Skeletal muscle satellite cell (primary cell): Measurements from ENCODE around the gene TMPRSS13.

Source experiments
- H3K27me3 ChIP-seq: 2 replicates; pipeline ENCODE4 v1.7.0; 2013; ENCODE audit warnings: low read length; ENCODE audit not compliant: control insufficient read depth, insufficient read depth
- H3K36me3 ChIP-seq: 2 replicates; pipeline ENCODE4 v1.7.0; 2013; ENCODE audit warnings: mild to moderate bottlenecking, control low read depth, low read length; ENCODE audit not compliant: insufficient read depth
- H3K4me1 ChIP-seq: 2 replicates; pipeline ENCODE4 v1.7.0; 2013; ENCODE audit warnings: low read length; ENCODE audit not compliant: control insufficient read depth, insufficient read depth
- H3K4me2 ChIP-seq: 2 replicates; pipeline ENCODE4 v1.7.0; 2013; ENCODE audit warnings: mild to moderate bottlenecking, low read length
- H3K4me3 ChIP-seq: 2 replicates; pipeline ENCODE4 v1.7.0; 2013; ENCODE audit warnings: low read length
- H3K9ac ChIP-seq: 2 replicates; pipeline ENCODE4 v1.7.0; 2013; ENCODE audit warnings: mild to moderate bottlenecking, low read depth, low read length, moderate library complexity
- H3K9me3 ChIP-seq: replicated peaks from 2 replicates; pipeline ENCODE4 v1.7.0; 2013; ENCODE audit warnings: mild to moderate bottlenecking, control low read depth, low read length

Gene TMPRSS13

GRCh38 chr11:117916956-117917355 lies 12.2 kb downstream of the TMPRSS13 start:
- Histone ChIP-seq H3K9ac (no peak overlapping the region), H3K9me3 (no peaks in the 10 kb centered on the region), H3K4me2 (no peak overlapping the region), H3K4me1 (no peaks in the 10 kb centered on the region), H3K4me3 (no peak overlapping the region), H3K36me3 (no peaks in the 10 kb centered on the region), H3K27me3 (peaks cover 16% of the 10 kb centered on the region)

DNA sequence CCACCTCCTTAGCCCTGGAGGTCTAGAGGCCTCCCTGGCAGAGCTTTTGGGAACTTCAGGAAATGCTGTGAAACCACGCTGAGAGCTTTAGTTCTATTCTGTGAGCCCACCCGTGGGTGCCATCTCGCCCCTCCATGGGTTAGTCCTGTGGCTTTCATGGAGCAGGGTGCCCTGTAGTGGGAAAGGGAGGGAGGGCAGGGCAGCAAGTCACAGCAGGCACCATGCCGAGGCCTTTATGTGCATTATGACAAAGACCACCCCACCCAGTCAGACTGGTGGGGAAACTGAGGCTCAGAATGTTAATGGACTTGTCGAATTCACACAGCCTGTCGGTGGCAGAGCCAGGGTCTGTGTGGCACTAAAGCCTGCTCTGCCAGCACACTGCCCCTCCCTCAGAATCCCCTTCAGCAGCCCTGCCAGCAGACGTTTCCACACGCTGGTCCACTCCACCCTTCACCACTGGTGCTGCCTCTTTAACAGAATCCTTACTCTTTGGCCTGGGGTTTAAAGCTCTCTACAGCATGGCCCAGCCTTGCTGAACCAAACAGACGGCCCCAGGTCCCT lies 13.4 kb downstream of the TMPRSS13 start:
- no peaks in the 10 kb centered on the region for H3K9me3 ChIP-seq
- no peak overlapping the region for H3K9ac ChIP-seq
- no peaks in the 10 kb centered on the region for H3K36me3 ChIP-seq
- no peak overlapping the region for H3K4me2 ChIP-seq
- no peaks in the 10 kb centered on the region for H3K4me1 ChIP-seq
- peaks cover 16% of the 10 kb centered on the region for H3K27me3 ChIP-seq
- H3K4me3 ChIP-seq: no peak overlapping the region

GRCh38 chr11:117914991-117915618 lies 14.1 kb downstream of the TMPRSS13 start:
- Histone ChIP-seq H3K36me3 (no peaks in the 10 kb centered on the region), H3K4me3 (no peak overlapping the region), H3K27me3 (peaks cover 16% of the 10 kb centered on the region), H3K4me2 (no peak overlapping the region), H3K9me3 (no peaks in the 10 kb centered on the region), H3K9ac (no peak overlapping the region), H3K4me1 (no peaks in the 10 kb centered on the region)

GRCh38 chr11:117914398-117914761 lies 14.8 kb downstream of the TMPRSS13 start:
- H3K27me3 ChIP-seq: peaks cover 16% of the 10 kb centered on the region
- H3K9ac ChIP-seq: no peak overlapping the region
- no peak overlapping the region for H3K4me3 ChIP-seq
- H3K36me3 ChIP-seq: no peaks in the 10 kb centered on the region
- no peak overlapping the region for H3K4me2 ChIP-seq
- H3K4me1 ChIP-seq: no peaks in the 10 kb centered on the region
- H3K9me3 ChIP-seq: no peaks in the 10 kb centered on the region

GRCh38 chr11:117913736-117914397 lies 15.3 kb downstream of the TMPRSS13 start:
- Histone ChIP-seq H3K4me2 (no peak overlapping the region), H3K9ac (no peak overlapping the region), H3K9me3 (no peaks in the 10 kb centered on the region), H3K4me1 (no peaks in the 10 kb centered on the region), H3K27me3 (peaks cover 16% of the 10 kb centered on the region), H3K36me3 (no peaks in the 10 kb centered on the region), H3K4me3 (no peak overlapping the region)

GRCh38 chr11:117912497-117912896 lies 16.7 kb downstream of the TMPRSS13 start:
- no peak overlapping the region for H3K4me3 ChIP-seq
- H3K9ac ChIP-seq: no peak overlapping the region
- H3K9me3 ChIP-seq: no peaks in the 10 kb centered on the region
- H3K36me3 ChIP-seq: no peaks in the 10 kb centered on the region
- peaks cover 16% of the 10 kb centered on the region for H3K27me3 ChIP-seq
- H3K4me1 ChIP-seq: peaks cover 1% of the 10 kb centered on the region
- H3K4me2 ChIP-seq: no peak overlapping the region

- peaks cover 16% of the 10 kb centered on the region for H3K27me3 ChIP-seq
- no peak overlapping the region for H3K4me2 ChIP-seq
- peaks cover 3% of the 10 kb centered on the region for H3K4me1 ChIP-seq
- H3K9ac ChIP-seq: no peak overlapping the region
- no peaks in the 10 kb centered on the region for H3K36me3 ChIP-seq
- H3K4me3 ChIP-seq: no peak overlapping the region
- no peaks in the 10 kb centered on the region for H3K9me3 ChIP-seq
These were observed 17.5 kb downstream of the TMPRSS13 start for GRCh38 chr11:117911694-117912093.

GRCh38 chr11:117910941-117911655 lies 18.1 kb downstream of the TMPRSS13 start:
- Histone ChIP-seq H3K9me3 (no peaks in the 10 kb centered on the region), H3K27me3 (peaks cover 12% of the 10 kb centered on the region), H3K4me1 (peaks cover 3% of the 10 kb centered on the region), H3K9ac (no peak overlapping the region), H3K4me3 (no peak overlapping the region), H3K4me2 (no peak overlapping the region), H3K36me3 (no peaks in the 10 kb centered on the region)

- H3K4me2 ChIP-seq: no peak overlapping the region
- no peak overlapping the region for H3K9ac ChIP-seq
- no peak overlapping the region for H3K4me3 ChIP-seq
- no peaks in the 10 kb centered on the region for H3K36me3 ChIP-seq
- peaks cover 3% of the 10 kb centered on the region for H3K4me1 ChIP-seq
- H3K27me3 ChIP-seq: peaks cover 12% of the 10 kb centered on the region
- H3K9me3 ChIP-seq: no peaks in the 10 kb centered on the region
These were observed 18.7 kb downstream of the TMPRSS13 start for GRCh38 chr11:117910525-117910924.

DNA sequence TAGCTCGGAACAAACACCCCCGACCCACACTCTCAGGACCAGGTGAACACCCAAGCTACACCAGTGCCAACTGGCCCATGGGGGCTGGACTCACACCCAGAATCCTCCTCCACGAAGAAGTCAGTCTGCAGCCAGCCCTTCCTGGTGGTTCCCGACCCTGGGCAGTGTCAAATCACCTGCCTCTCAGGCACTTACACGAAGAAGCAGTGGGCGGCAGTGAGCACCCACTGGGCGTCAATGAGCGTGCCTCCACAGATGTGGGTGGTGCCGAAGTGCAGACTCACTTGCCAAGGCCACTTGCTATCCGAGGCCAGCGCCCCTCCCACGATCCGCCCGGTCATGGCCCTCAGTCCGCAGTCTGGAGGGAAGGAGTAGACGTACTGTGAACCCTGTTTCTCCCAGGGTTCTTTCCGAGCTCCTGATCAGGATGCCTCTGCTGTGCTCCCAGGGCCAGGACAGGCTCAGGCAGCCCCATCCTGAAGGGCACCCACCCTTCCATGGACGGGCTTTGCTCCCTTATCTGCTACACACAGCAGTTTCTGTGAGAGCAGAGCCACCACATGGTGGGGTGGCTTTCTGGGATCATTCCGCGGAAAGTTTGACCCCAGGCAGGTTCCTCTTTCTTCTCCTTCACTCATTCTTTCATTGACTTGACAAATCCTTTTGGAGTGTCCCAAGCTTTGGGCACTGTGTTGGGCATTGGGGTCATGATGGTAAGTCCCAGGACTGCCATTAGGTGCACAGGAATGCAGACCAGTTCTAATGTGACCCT lies 19.4 kb downstream of the TMPRSS13 start:
- H3K4me2 ChIP-seq: no peak overlapping the region
- H3K27me3 ChIP-seq: peaks cover 12% of the 10 kb centered on the region
- no peaks in the 10 kb centered on the region for H3K36me3 ChIP-seq
- no peak overlapping the region for H3K9ac ChIP-seq
- peaks cover 3% of the 10 kb centered on the region for H3K4me1 ChIP-seq
- no peak overlapping the region for H3K4me3 ChIP-seq
- H3K9me3 ChIP-seq: no peaks in the 10 kb centered on the region

DNA sequence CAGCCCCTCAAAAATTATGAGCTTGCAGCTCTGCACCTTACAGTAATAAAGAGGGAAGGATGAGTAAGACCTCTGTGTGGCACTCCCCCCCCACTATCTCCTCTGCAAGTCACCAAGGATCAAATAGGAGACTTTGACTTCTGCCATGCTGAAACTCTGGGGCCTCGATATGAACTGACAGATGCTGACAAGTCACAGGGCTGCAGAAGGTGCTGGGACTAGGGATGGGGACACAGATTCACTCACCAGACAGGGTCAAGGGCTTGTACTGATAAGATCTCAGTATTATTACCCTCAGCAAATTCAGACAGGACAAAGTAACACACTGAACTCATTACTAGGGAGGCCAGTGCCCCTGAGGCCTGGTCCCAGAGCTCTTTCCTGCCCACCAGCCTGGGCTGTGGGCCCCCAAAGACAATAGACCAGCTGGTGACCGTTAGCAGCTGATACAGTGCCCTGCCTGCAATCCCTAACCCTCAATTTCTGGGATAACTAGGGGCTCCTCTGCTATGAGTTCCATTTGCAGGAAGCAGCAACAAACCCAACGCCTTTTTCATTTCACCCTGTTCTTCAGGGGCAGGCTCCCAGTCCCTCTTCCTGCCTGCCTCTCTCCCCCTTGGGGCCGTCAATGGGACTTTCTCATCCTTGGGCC lies 20.1 kb downstream of the TMPRSS13 start:
- Histone ChIP-seq H3K9me3 (no peaks in the 10 kb centered on the region), H3K4me1 (peaks cover 3% of the 10 kb centered on the region), H3K4me2 (no peak overlapping the region), H3K27me3 (peaks cover 6% of the 10 kb centered on the region), H3K9ac (no peak overlapping the region), H3K36me3 (no peaks in the 10 kb centered on the region), H3K4me3 (no peak overlapping the region)
